ENCODE data around the gene DUSP1. TPM values are rescaled to one million over a fixed set of nuclear protein-coding genes. Genes with fewer than 3 reads are reported as not detected.
A peak's percentile ranks its signal among the peaks of the same experiment; 100 is the strongest.

DUSP1 gene
- total and polyA plus RNA-seq, 2 donors from 2014 or later, result 172 to 298 TPM

- peak in 1 of 5 donors; percentile 67 for DNase-seq
- H3K9ac ChIP-seq (ENCODE audit: low read length in 3 of 3), result peak overlapping the region in 1 of 3 donors; percentile 22
- no peak for TF ChIP-seq CTCF (IDR thresholded peaks at IDR 0.05; ENCODE audit: borderline replicate concordance, extremely low read depth, insufficient read depth)
- H3K27ac ChIP-seq (ENCODE audit: low read depth in 2 of 2, low read length in 2 of 2), result peak overlapping the region in 1 of 2 donors; percentile 35
- no peaks in the 10 kb centered on the region for H3K36me3 ChIP-seq (ENCODE audit: control insufficient read depth in 2 of 3, insufficient read depth in 3 of 3, low read length in 3 of 3)
- intact Hi-C loops (cut with DNase I), result no loop called here
- no peak for FAIRE-seq
- H3K9me3 ChIP-seq (ENCODE audit: control insufficient read depth in 2 of 3, insufficient read depth in 1 of 3, low read length in 3 of 3), result no peaks in the 10 kb centered on the region
- H3K4me3 ChIP-seq (ENCODE audit: low read length in 3 of 3), result no peak overlapping the region
- no peaks in the 10 kb centered on the region for H3K27me3 ChIP-seq (ENCODE audit: control insufficient read depth, insufficient read depth, low read length)
- H3K4me1 ChIP-seq (ENCODE audit: control insufficient read depth in 2 of 3, insufficient read depth in 2 of 3, low read depth in 1 of 3, low read length in 3 of 3), result peaks cover 0 to 20% (median 6%) of the 10 kb centered on the region in 3 donors
These were observed 49.3 kb downstream of the DUSP1 start for GRCh38 chr5:172721455-172722326.

DNA sequence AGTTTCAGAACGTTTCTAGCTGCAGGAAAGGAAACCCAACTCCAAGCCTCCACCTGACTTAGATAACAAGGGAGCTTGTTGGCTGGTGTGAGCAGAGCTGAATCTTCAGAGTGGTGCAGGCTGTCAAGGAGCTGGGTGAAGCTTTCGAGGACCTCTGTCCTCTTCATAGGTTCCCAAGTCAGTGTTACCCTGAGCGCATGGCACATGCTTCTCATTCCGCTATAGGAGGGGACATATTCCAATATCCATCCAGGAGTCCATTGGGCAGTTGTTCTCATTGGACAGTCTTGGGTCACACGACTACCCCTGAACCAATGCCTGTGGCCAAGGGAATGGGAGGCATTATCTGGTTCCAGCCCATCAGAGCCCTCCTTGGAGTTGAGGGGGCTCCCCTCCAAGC lies 50.3 kb downstream of the DUSP1 start:
- H3K4me1 ChIP-seq (ENCODE audit: control insufficient read depth in 2 of 3, insufficient read depth in 2 of 3, low read depth in 1 of 3, low read length in 3 of 3), result peaks cover 0 to 20% (median 9%) of the 10 kb centered on the region in 3 donors
- DNase-seq, result no peak
- H3K9me3 ChIP-seq (ENCODE audit: control insufficient read depth in 2 of 3, insufficient read depth in 1 of 3, low read length in 3 of 3), result no peaks in the 10 kb centered on the region
- H3K27ac ChIP-seq (ENCODE audit: low read depth in 2 of 2, low read length in 2 of 2), result peak overlapping the region in 1 of 2 donors; percentile 20
- TF ChIP-seq CTCF (IDR thresholded peaks at IDR 0.05; ENCODE audit: borderline replicate concordance, extremely low read depth, insufficient read depth), result no peak
- H3K36me3 ChIP-seq (ENCODE audit: control insufficient read depth in 2 of 3, insufficient read depth in 3 of 3, low read length in 3 of 3), result no peaks in the 10 kb centered on the region
- FAIRE-seq, result no peak
- intact Hi-C loops (cut with DNase I), result no loop called here
- no peaks in the 10 kb centered on the region for H3K27me3 ChIP-seq (ENCODE audit: control insufficient read depth, insufficient read depth, low read length)
- peak overlapping the region in 1 of 3 donors; percentile 15 for H3K9ac ChIP-seq (ENCODE audit: low read length in 3 of 3)
- no peak overlapping the region for H3K4me3 ChIP-seq (ENCODE audit: low read length in 3 of 3)

DNA sequence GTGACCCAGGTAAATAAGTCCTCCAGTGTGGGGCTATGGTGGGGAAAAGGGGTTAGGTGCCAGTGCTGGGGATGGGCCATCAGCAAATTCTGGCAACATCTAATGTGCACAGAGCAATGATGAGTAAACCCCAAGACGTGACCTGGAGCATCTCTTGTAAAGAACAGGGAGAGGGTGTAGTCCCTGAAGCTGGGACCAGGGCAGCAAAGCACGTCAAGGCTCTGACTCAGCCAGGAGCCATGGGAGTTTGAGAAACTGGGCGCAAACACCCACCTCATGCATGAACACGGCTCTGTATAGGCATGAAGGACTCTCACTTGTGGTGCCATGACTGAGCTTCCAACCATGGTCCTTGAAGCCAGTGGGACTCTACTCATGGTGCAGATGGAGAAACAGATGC lies 51.8 kb downstream of the DUSP1 start:
- Histone ChIP-seq H3K9ac (ENCODE audit: low read length in 3 of 3) (no peak overlapping the region), H3K4me1 (ENCODE audit: control insufficient read depth in 2 of 3, insufficient read depth in 2 of 3, low read depth in 1 of 3, low read length in 3 of 3) (peaks cover 0 to 34% (median 24%) of the 10 kb centered on the region in 3 donors), H3K36me3 (ENCODE audit: control insufficient read depth in 2 of 3, insufficient read depth in 3 of 3, low read length in 3 of 3) (no peaks in the 10 kb centered on the region), H3K27me3 (ENCODE audit: control insufficient read depth, insufficient read depth, low read length) (no peaks in the 10 kb centered on the region), H3K9me3 (ENCODE audit: control insufficient read depth in 2 of 3, insufficient read depth in 1 of 3, low read length in 3 of 3) (no peaks in the 10 kb centered on the region), H3K4me3 (ENCODE audit: low read length in 3 of 3) (no peak overlapping the region), H3K27ac (ENCODE audit: low read depth in 2 of 2, low read length in 2 of 2) (no peak overlapping the region)
- FAIRE-seq (no peak), DNase-seq (peak in 1 of 5 donors; percentile 36)
- intact Hi-C loops (cut with DNase I), result no loop called here
- no peak for TF ChIP-seq CTCF (IDR thresholded peaks at IDR 0.05; ENCODE audit: borderline replicate concordance, extremely low read depth, insufficient read depth)
